Measurements from ENCODE around the gene SMIM26.

Gene SMIM26

DNA sequence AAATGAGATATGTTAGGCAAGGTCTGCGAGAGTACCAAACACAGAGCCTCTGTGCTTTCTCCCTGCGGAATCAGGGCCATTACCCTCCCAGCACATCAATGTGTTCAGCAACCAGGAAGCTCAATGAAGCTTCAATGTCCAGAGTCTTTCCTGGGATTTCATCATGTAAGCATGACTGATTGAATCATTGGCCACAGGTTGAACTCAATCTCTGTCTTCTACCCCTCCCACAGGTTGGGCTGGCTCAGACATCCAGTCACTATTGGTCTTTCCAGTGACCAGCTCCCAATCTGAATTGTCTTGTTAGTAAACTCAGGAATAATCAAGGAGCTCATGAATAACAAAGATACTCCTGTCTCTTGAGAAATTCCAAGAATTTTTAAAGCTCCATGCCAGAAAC, 17.9 kb downstream of the SMIM26 start:
- no peak for DNase-seq (ENCODE audit: low spot score)

DNA sequence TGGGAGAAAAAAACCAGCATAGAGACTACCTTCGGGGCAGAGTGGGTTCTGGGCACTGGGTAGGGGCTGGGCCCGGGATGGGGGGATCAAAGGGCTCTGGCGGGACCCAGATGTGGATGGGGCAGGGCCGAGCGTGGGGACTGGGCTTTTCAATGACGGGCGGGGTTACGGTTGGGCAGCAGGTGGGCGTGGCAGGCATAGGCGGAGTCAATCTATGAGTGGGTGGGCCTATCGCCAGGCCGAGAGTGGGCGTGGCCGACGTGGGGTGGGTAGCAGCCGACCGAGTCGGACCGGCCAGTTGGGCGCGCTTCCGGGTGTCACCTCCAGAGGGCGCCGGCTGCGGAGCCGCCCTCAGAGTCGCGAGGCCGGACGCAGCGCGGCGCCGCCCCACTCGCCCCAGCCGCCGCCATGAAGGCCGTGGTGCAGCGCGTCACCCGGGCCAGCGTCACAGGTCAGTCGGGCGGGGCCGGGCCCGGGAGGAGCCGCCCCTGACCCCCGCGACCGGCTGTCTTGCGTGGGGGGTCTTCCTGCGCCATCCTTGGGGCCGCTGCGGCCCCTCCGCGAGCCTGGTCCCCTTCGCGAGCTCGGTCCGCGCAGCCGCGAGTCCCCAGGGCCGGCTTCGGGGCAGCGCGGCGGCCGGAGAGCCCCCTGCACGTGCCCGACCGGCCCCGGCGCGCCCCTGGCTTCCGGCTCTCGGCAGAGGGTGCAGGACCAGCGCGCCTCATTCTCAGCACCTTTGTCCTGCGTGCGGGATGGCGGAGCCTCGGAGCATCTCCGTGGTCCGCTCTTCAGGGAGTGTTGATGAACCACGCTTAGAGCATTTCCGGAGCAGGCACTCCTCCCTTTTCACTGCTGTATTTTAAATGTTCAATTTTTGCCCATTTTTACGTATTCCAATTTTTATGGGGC, 20.7 kb downstream of the SMIM26 start, which contains the start of gene DTD1:
TSS of gene DTD1 (plus strand) at position 390 of the 909 bp plus-strand sequence. CDS start at position 409, 19 bp downstream.
- peak; percentile 76 for DNase-seq (ENCODE audit: low spot score)

DNA sequence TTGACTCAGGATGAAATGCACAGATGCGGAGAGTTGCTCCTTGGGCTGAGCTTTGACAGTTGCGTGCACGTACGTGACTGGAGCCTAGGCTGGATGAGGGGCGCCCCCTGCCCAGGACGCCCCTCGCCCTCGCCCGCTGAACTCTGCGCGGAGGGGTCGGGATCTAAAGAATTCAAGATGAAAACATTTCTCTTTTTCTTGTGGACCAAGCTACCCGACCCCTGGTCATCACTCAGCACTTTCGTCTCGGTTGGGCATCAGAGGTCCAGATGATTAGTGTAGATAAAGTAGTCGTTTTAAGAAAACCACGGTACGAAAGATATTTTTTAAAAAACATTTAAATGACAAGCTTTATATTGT, 21.3 kb downstream of the SMIM26 start:
- DNase-seq (ENCODE audit: low spot score): no peak

DNA sequence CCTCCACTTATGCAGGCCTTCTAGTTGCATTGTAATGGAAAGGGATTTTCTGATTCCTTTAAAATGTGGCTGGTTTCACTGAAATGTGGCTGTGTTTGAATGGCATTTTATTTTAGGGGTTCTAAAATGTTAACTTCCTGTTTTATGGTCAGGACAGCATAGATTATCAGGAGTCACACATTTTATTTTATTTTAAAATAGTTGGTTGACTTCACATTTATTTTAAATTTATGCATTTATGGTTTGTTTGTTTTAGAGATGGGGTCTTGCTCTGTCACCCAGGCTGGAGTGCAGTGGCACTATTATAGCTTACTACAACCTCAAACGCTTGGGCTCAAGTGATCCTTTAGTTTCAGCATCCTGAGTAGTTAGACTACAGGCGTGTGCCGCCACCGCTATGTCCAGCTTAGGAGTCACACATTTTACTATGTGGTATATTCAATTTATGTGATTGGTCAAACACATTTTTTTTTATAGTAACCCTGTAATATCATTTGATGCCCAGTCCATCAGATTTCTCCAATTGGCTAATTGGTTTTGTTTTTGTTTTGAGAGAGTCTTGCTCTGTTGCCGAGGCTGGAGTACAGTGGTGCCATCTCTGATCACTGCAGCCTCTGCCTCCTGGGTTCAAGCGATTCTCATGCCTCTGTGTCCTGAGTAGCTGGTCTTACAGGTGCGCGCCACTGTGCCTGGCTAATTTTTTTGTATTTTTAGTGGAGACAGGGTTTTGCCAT, 22.9 kb downstream of the SMIM26 start:
- DNase-seq (ENCODE audit: low spot score): no peak

DNA sequence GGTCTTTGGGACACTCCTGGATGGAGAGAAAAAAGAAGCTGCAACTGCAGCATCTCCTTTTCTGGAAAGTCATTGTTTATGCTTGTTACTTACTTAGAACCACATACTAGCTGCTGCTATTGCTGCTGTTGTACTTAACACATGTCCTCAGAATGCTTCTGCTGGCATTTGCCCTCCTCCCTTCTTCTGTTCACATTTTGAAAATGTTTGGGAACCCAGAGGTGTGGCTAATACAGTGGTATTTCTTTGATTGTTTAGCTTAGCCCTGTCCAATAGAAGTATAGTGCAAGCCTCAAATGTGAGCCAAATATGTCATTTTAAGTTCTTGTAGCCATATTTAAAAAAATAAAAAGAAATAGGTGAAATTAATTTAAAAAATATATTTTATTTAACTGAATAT, 29.0 kb downstream of the SMIM26 start:
- no peak for DNase-seq (ENCODE audit: low spot score)

DNA sequence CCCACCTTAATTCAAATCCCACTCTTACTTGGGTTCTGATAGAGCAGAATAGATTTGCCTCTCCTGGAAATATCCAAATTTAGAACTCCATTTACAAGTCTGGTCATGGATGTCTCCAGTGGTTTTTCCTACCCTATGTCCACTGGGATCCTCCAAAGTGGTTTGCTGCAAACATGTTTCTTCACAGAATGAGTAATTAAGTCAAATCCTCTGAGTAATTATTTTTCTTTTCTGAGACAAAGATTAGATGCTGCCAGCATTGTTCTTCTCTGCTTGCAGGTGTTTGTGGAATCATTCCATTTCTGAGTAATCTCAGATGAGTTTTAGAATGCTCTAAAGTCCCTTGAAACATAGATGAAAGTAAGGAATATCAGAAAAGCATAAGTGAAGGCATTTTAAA, 42.5 kb downstream of the SMIM26 start:
- DNase-seq (ENCODE audit: low spot score): no peak

DNA sequence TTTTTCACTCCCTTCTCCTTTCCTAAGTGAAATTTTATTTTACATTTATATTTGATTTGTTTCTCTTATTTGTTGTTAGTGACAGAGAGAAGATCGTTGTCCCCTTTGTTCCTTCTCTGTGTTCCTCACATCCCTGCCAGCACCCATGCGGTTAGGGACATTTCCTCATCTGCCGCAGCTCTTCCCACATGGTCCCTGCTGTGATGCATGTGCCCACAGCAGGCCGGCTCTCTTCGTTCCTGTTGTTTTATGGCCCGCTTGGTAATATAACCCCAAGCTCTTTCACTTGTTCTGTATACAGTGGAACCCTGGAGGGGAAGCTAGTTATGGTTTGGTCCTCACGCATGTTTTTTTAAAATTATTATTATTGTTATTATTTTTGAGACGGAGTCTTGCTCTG, 44.3 kb downstream of the SMIM26 start:
- no peak for DNase-seq (ENCODE audit: low spot score)

DNA sequence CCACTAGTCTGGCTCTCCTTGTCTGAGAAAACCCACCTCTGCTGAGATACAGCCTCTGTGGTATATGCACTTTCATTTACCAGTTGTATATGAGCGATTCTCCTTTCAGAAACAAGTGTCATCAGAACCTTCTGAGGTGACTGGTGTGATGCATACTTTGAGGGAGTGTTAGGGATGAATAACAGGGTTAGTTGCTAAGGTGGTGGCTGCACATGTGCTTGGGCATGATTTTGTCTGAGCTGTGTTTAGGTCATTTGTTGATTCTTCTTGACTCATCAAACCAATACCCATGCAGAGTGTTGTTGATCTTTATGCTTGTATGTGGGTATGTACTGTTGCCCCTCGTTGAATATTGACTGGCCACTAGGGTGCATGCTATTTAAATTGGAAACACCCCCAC, 46.3 kb downstream of the SMIM26 start:
- no peak for DNase-seq (ENCODE audit: low spot score)

DNA sequence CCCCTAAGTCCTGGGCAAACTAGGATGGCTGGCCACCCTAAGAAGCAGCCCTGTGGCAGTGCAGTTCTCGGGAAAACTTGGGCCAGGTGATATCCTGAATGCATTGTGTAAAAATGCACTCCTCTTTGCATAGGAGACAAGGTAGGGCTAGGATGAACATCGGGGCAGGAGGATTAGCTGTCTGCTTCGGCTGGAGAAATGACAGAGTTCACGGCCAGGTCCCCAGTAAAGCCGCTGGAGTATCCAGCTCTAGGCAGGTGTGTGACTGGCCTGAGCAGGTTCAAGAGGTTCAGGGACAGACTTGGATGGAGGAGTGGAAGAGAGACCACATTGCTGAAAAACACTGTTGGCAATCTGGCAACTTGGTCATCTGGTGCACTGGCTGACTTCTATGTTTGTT, 47.0 kb downstream of the SMIM26 start:
- DNase-seq (ENCODE audit: low spot score): no peak

DNA sequence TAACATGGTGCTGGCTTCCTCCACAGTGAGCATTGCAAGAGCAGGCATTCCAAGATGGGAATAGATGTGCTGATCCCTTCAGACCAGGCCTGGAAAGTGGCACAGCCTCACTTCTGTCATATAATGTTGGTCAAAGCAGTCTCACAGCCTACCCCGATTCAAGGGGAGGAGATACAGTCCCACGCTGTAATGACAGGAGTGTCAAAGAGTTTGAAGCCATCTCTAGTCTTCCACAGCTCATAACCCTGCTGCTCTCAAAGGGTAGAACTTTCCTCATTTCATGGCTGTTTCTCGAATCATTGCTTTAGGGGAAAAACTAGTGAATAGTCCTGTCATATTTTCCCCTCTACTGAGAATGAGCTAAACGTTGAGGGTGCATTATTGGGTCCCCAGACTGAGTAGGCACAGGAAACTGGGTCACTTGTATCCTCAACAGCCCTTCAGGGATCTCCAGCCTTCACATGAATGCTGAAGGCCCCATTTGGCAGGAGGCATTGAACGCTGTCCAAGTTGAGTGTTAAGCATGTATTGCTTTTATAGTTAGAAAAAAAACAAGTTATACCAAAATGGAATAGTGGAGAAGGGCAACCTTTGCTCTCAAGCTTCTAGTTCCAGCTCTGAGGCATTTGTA, 47.9 kb downstream of the SMIM26 start:
- DNase-seq (ENCODE audit: low spot score): no peak

Measured in NAMALWA (cell line).